ENCODE data around the gene CBR3.

DNA sequence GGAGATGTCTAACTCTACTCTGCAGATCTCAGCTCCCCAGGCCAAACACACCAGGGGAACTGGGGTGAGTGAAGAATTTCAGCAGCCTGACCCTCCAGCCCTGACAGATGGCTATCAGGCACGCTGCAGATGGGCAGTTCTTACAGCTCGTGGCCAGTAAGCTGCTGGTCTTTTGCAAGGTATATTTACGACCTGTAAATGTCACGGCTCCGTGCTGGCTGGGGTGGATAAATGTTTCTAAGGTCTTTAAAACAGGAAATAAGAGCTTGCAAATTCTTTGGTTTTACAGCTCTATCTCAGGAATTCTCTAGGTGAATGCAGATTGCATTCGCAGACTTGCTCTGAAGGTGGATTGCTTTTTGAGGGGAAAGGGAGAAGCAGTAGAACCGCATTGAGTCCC lies 31.8 kb downstream of the CBR3 start:
- TF ChIP-seq MAZ (IDR thresholded peaks at IDR 0.05; ENCODE audit: borderline replicate concordance, low read depth, low read length) (no peak), POLR2A (IDR thresholded peaks at IDR 0.05; ENCODE audit: low read depth, low read length) (no peak), MAFK (IDR thresholded peaks at IDR 0.05; ENCODE audit: low read depth, low read length) (no peak)
- TF ChIP-seq, protein P1, sequence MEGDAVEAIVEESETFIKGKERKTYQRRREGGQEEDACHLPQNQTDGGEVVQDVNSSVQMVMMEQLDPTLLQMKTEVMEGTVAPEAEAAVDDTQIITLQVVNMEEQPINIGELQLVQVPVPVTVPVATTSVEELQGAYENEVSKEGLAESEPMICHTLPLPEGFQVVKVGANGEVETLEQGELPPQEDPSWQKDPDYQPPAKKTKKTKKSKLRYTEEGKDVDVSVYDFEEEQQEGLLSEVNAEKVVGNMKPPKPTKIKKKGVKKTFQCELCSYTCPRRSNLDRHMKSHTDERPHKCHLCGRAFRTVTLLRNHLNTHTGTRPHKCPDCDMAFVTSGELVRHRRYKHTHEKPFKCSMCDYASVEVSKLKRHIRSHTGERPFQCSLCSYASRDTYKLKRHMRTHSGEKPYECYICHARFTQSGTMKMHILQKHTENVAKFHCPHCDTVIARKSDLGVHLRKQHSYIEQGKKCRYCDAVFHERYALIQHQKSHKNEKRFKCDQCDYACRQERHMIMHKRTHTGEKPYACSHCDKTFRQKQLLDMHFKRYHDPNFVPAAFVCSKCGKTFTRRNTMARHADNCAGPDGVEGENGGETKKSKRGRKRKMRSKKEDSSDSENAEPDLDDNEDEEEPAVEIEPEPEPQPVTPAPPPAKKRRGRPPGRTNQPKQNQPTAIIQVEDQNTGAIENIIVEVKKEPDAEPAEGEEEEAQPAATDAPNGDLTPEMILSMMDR (conservative IDR thresholded peaks at IDR 0.05; ENCODE audit: low read depth, low read length) = no peak
